SK-N-SH (cell line): ENCODE results near the gene KLRC3. TPM values are rescaled to one million over a fixed set of nuclear protein-coding genes. Genes with fewer than 3 reads are reported as not detected.

ENCODE experiments used
- CTCF ChIA-PET: fragments of 300-600, 350-600 bp; formaldehyde crosslinking; extraction: SDS; loops from one replicate; lab custom pipeline; 2021; lab: Yijun Ruan, JAX
- POLR2A ChIA-PET: fragments of 350-600 bp; sonication (Branson Sonifier 250); formaldehyde crosslinking; extraction: SDS; loops from one replicate; lab custom pipeline; 2020; ENCODE audit warnings: antibody characterized with exemption, inconsistent platforms; lab: Yijun Ruan, JAX
- DNase-seq: peaks from one replicate; pipeline ENCODE4 v3.0.0; 2012
- H2AFZ ChIP-seq: fragments of 200-600 bp; sonication (generic); 2 replicates; pipeline ENCODE4 v1.8.1; 2016; ENCODE audit warnings: antibody characterized with exemption, mild to moderate bottlenecking, low read depth
- H3F3A ChIP-seq: fragments of 200-600 bp; sonication (generic); replicated peaks from 2 replicates; pipeline ENCODE3; 2016; ENCODE audit warnings: antibody characterized with exemption, mild to moderate bottlenecking; ENCODE audit not compliant: insufficient read depth
- H3K27ac ChIP-seq, 2 experiments: fragments of 200-500 bp in 1 of 2; fragments of 200-600 bp in 1 of 2; sonication (Bioruptor generic) in 1 of 2; sonication (generic), shearing (Covaris generic) in 1 of 2; 2 replicates each; pipeline versions ENCODE4 v1.5.1 to v1.6.1; 2014 to 2016; ENCODE audit warnings: low read depth in 2 of 2, inconsistent platforms in 1 of 2, low read length in 1 of 2, mild to moderate bottlenecking in 1 of 2, mixed read lengths in 1 of 2
- H3K27me3 ChIP-seq: fragments of 200-600 bp; sonication (generic), shearing (Covaris generic); 2 replicates; pipeline ENCODE4 v1.6.1; 2016; ENCODE audit warnings: mixed run types; ENCODE audit not compliant: insufficient read depth
- H3K36me3 ChIP-seq, 2 experiments: fragments of 200-500 bp in 1 of 2; fragments of 200-600 bp in 1 of 2; sonication (Bioruptor generic) in 1 of 2; sonication (generic) in 1 of 2; replicated peaks in 1 of 2; 2 replicates each; pipeline versions ENCODE3 to v1.5.1; 2014 to 2016; ENCODE audit warnings: low read length in 1 of 2, mild to moderate bottlenecking in 1 of 2; ENCODE audit not compliant: insufficient read depth in 2 of 2, control insufficient read depth in 1 of 2
- H3K4me1 ChIP-seq, 2 experiments: fragments of 200-500 bp in 1 of 2; fragments of 200-600 bp in 1 of 2; sonication (Bioruptor generic) in 1 of 2; sonication (generic), shearing (Covaris generic) in 1 of 2; 2 replicates each; pipeline versions ENCODE4 v1.5.1 to v1.6.1; 2014 to 2016; ENCODE audit warnings: low read depth in 1 of 2, low read length in 1 of 2, mixed run types in 1 of 2; ENCODE audit not compliant: insufficient read depth in 2 of 2, control insufficient read depth in 1 of 2
- H3K4me2 ChIP-seq: fragments of 200-600 bp; sonication (generic), shearing (Covaris generic); 2 replicates; pipeline ENCODE4 v1.6.1; 2017; ENCODE audit warnings: mixed run types
- H3K4me3 ChIP-seq, 2 experiments: fragments of 200-500 bp in 1 of 2; fragments of 200-600 bp in 1 of 2; sonication (Bioruptor generic) in 1 of 2; sonication (generic), shearing (Covaris generic) in 1 of 2; 2 replicates each; pipeline versions ENCODE4 v1.5.1 to v1.8.1; 2014 to 2016; ENCODE audit warnings: low read depth in 2 of 2, inconsistent platforms in 1 of 2, low read length in 1 of 2, mild to moderate bottlenecking in 1 of 2, mixed read lengths in 1 of 2, moderate library complexity in 1 of 2
- H3K79me2 ChIP-seq: fragments of 200-600 bp; sonication (generic); 2 replicates; pipeline ENCODE4 v1.8.1; 2017; ENCODE audit warnings: mild to moderate bottlenecking; ENCODE audit not compliant: insufficient read depth
- H3K9ac ChIP-seq: fragments of 200-600 bp; sonication (generic); 2 replicates; pipeline ENCODE4 v1.6.1; 2017; ENCODE audit warnings: mixed run types
- H3K9me2 ChIP-seq: fragments of 200-600 bp; sonication (generic); 2 replicates; pipeline ENCODE4 v1.6.1; 2017; ENCODE audit warnings: mixed run types
- H3K9me3 ChIP-seq: fragments of 200-600 bp; sonication (generic); 2 replicates; pipeline ENCODE4 v1.6.1; 2017; ENCODE audit warnings: mixed run types, mild to moderate bottlenecking, moderate library complexity
- H4K20me1 ChIP-seq: fragments of 200-600 bp; sonication (generic); 2 replicates; pipeline ENCODE4 v1.6.1; 2017; ENCODE audit warnings: mild to moderate bottlenecking, mixed run types; ENCODE audit not compliant: insufficient read depth
- CHD2 ChIP-seq: fragments of 150-350 bp; IDR thresholded peaks from 2 replicates; pipeline ENCODE4 v1.6.1; 2018; ENCODE audit warnings: low read length; ENCODE audit not compliant: partially characterized antibody
- ELF1 ChIP-seq: IDR thresholded peaks from 2 replicates; pipeline ENCODE4 v1.4.0; 2012
- EP300 ChIP-seq, 2 experiments: IDR thresholded peaks; 2 replicates each; pipeline versions ENCODE4 v1.4.0 to v1.6.1; 2012; ENCODE audit warnings: borderline replicate concordance in 1 of 2, low read depth in 1 of 2, low read length in 1 of 2
- EZH2phosphoT487 ChIP-seq: fragments of 200-600 bp; sonication (generic); IDR thresholded peaks from 2 replicates; pipeline ENCODE4 v1.6.1; 2017; ENCODE audit warnings: low read depth, mixed run types, mild to moderate bottlenecking, antibody characterized with exemption, moderate library complexity, borderline replicate concordance
- FOXM1 ChIP-seq: IDR thresholded peaks from 2 replicates; pipeline ENCODE4 v1.4.0; 2012; ENCODE audit warnings: low read depth, mild to moderate bottlenecking
- GATA2 ChIP-seq: sonication (generic); formaldehyde crosslinking; IDR thresholded peaks from 2 replicates; pipeline ENCODE4 v1.5.0; 2020; ENCODE audit warnings: mild to moderate bottlenecking, missing genetic modification reagents
- IRF3 ChIP-seq: fragments of 150-350 bp; IDR thresholded peaks from 2 replicates; pipeline ENCODE4 v1.6.1; 2016; ENCODE audit warnings: mild to moderate bottlenecking, low read depth, low read length
- MAX ChIP-seq: IDR thresholded peaks from 2 replicates; pipeline ENCODE4 v1.4.0; 2012; ENCODE audit warnings: low read depth
- NFIC ChIP-seq: IDR thresholded peaks from 2 replicates; pipeline ENCODE4 v1.4.0; 2012; ENCODE audit warnings: borderline replicate concordance
- NRF1 ChIP-seq: IDR thresholded peaks from 2 replicates; pipeline ENCODE4 v1.6.1; 2012; ENCODE audit warnings: low read depth, mild to moderate bottlenecking, low read length
- PBX3 ChIP-seq: IDR thresholded peaks from 2 replicates; pipeline ENCODE4; 2012
- RAD21 ChIP-seq: IDR thresholded peaks from 2 replicates; pipeline ENCODE4 v1.6.1; 2012; ENCODE audit warnings: mild to moderate bottlenecking, low read length
- RCOR1 ChIP-seq: fragments of 150-350 bp; IDR thresholded peaks from 2 replicates; pipeline ENCODE4 v1.6.1; 2017; ENCODE audit warnings: antibody characterized with exemption, low read length
- RFX5 ChIP-seq: IDR thresholded peaks from 2 replicates; pipeline ENCODE4 v1.6.1; 2012; ENCODE audit warnings: mild to moderate bottlenecking, improper control_type of control experiment, low read length
- RXRA ChIP-seq: IDR thresholded peaks from 2 replicates; pipeline ENCODE4 v1.4.0; 2012; ENCODE audit warnings: low read depth, mild to moderate bottlenecking, borderline replicate concordance
- SIN3A ChIP-seq: IDR thresholded peaks from 2 replicates; pipeline ENCODE4 v1.6.1; 2012; ENCODE audit warnings: low read depth, mild to moderate bottlenecking, low read length, moderate library complexity, borderline replicate concordance
- TEAD4 ChIP-seq: IDR thresholded peaks from 2 replicates; pipeline ENCODE4 v1.4.0; 2012; ENCODE audit warnings: mild to moderate bottlenecking, borderline replicate concordance; ENCODE audit not compliant: insufficient read depth
- USF1 ChIP-seq: IDR thresholded peaks from 2 replicates; pipeline ENCODE4 v1.4.0; 2012; ENCODE audit warnings: low read depth, borderline replicate concordance
- ZBTB33 ChIP-seq: IDR thresholded peaks from 2 replicates; pipeline ENCODE4 v1.4.0; 2012; ENCODE audit warnings: low read depth, borderline replicate concordance
- WGBS: methylation state at CpG from one replicate; pipeline ENCODE4 v1.1.6; 2017; ENCODE audit warnings: low lambda C conversion rate; 5-methylcytosine and 5-hydroxymethylcytosine counted together
- polyA plus RNA-seq, 3 experiments: library from polyadenylated mRNA; depleted of rRNA; stranded (reverse); fragments of >200 nt; gene quantifications; 2 replicates each; pipeline ENCODE4 v1.2.3, GENCODE V29; 2012

Gene KLRC3
- polyA plus RNA-seq, 1 of the 3 experiments (the other 2 are of a cell fraction) = not detected

GRCh38 chr12:10405294-10405693, 15.1 kb downstream of the KLRC3 start:
- no peak overlapping the region for H3K9ac ChIP-seq
- H3K27me3 ChIP-seq = no peaks in the 10 kb centered on the region; the same call in 1 of the 2 replicates
- no peaks in the 10 kb centered on the region for H3K36me3 ChIP-seq
- no peak for DNase-seq
- 23% methylated on average over 5 of the region's 5 CpGs for WGBS
- no peaks in the 10 kb centered on the region for H3F3A ChIP-seq
- no peak overlapping the region for H2AFZ ChIP-seq
- ChIA-PET CTCF (interaction anchor here (0.8 kb wide), 1 partner anchor 10 kb away, joined by 3 read pairs; no protein-coding TSS in a partner anchor), POLR2A (no interaction called here)
- no peaks in the 10 kb centered on the region for H4K20me1 ChIP-seq
- H3K4me2 ChIP-seq = no peak overlapping the region
- H3K9me3 ChIP-seq = no peaks in the 10 kb centered on the region
- H3K4me1 ChIP-seq = no peaks in the 10 kb centered on the region
- no peaks in the 10 kb centered on the region for H3K9me2 ChIP-seq
- H3K4me3 ChIP-seq = no peak overlapping the region
- no peak overlapping the region for H3K27ac ChIP-seq
- no peaks in the 10 kb centered on the region for H3K79me2 ChIP-seq
- TF ChIP-seq PBX3 (no peak), EP300 (IDR thresholded peaks at IDR 0.05; ENCODE audit: borderline replicate concordance in 1 of 2, low read depth in 1 of 2, low read length in 1 of 2) (no peak), NRF1 (no peak), TEAD4 (no peak), USF1 (no peak), RFX5 (no peak), RCOR1 (no peak), SIN3A (no peak), GATA2 (CRISPR knock-in tag) (no peak), MAX (no peak), IRF3 (no peak)

GRCh38 chr12:10404798-10405197, 15.6 kb downstream of the KLRC3 start:
- no peak overlapping the region for H3K27ac ChIP-seq
- no peaks in the 10 kb centered on the region for H3K4me1 ChIP-seq
- TF ChIP-seq RAD21 (no peak), FOXM1 (no peak), GATA2 (CRISPR knock-in tag) (no peak), RFX5 (no peak), NFIC (no peak), ZBTB33 (no peak), IRF3 (no peak), CHD2 (no peak), PBX3 (no peak), ELF1 (no peak), RXRA (no peak), EZH2phosphoT487 (no peak), TEAD4 (no peak), EP300 (IDR thresholded peaks at IDR 0.05; ENCODE audit: borderline replicate concordance in 1 of 2, low read depth in 1 of 2, low read length in 1 of 2) (no peak)
- no peaks in the 10 kb centered on the region; the same call in 1 of the 2 replicates for H3K27me3 ChIP-seq
- no peaks in the 10 kb centered on the region for H3K9me3 ChIP-seq
- ChIA-PET POLR2A (no interaction called here), CTCF (interaction anchor here (0.8 kb wide), 1 partner anchor 10 kb away, joined by 3 read pairs; no protein-coding TSS in a partner anchor)
- H3K36me3 ChIP-seq = no peaks in the 10 kb centered on the region
- no peak overlapping the region for H3K4me2 ChIP-seq
- no peaks in the 10 kb centered on the region for H3K79me2 ChIP-seq
- no peak overlapping the region for H3K9ac ChIP-seq
- DNase-seq = no peak
- no peaks in the 10 kb centered on the region for H3K9me2 ChIP-seq
- no peak overlapping the region for H3K4me3 ChIP-seq
- H3F3A ChIP-seq = no peaks in the 10 kb centered on the region
- no peak overlapping the region for H2AFZ ChIP-seq
- no peaks in the 10 kb centered on the region for H4K20me1 ChIP-seq
